HEK293 (cell line): ENCODE results near the gene VPS26C.

Experiments
- CTCF ChIA-PET: fragments of 350-600 bp; formaldehyde crosslinking; extraction: SDS; loops from one replicate; lab custom pipeline; 2021; ENCODE audit warnings: antibody characterized with exemption; lab: Yijun Ruan, JAX
- POLR2A ChIA-PET: fragments of 300-600 bp; formaldehyde crosslinking; extraction: SDS; loops from one replicate; lab custom pipeline; 2020; ENCODE audit warnings: antibody characterized with exemption, inconsistent platforms; lab: Yijun Ruan, JAX
- H3K27ac ChIP-seq: fragments of 200-500 bp; sonication (Bioruptor generic); 2 replicates; pipeline ENCODE4 v1.5.1; 2014; ENCODE audit warnings: low read depth, low read length, control low read depth, inconsistent platforms; ENCODE audit errors: extremely low read depth
- H3K36me3 ChIP-seq, 2 experiments: fragments of 200-500 bp in 1 of 2; sonication (Bioruptor generic) in 1 of 2; 1 replicate in 1 of 2; 2 replicates in 1 of 2; pipeline ENCODE4 v1.5.1; 2014 to 2017; ENCODE audit warnings: inconsistent platforms in 2 of 2, low read length in 2 of 2; ENCODE audit not compliant: control insufficient read depth in 2 of 2, insufficient read depth in 1 of 2
- H3K4me1 ChIP-seq: fragments of 200-500 bp; sonication (Bioruptor generic); 2 replicates; pipeline ENCODE4 v1.5.1; 2014; ENCODE audit warnings: mild to moderate bottlenecking, low read length, inconsistent platforms; ENCODE audit not compliant: control insufficient read depth, insufficient read depth
- H3K4me3 ChIP-seq: 2 replicates; pipeline ENCODE4 v1.5.1; 2011; ENCODE audit warnings: low read depth, mild to moderate bottlenecking, control low read depth, low read length, moderate library complexity
- H3K9me3 ChIP-seq: fragments of 200-500 bp; sonication (Bioruptor generic); 2 replicates; pipeline ENCODE4 v1.5.1; 2014; ENCODE audit warnings: low read depth, low read length, inconsistent platforms; ENCODE audit not compliant: control insufficient read depth, insufficient read depth
- EGR2 ChIP-seq: fragments of 450-650 bp; formaldehyde crosslinking; IDR thresholded peaks from 2 replicates; pipeline ENCODE4 v1.5.1; 2016; ENCODE audit warnings: low read depth, missing biosample characterization, missing genetic modification characterization
- HOXC10 ChIP-seq: sonication (generic); formaldehyde crosslinking; IDR thresholded peaks from 2 replicates; pipeline ENCODE4 v1.8.1; 2023; ENCODE audit warnings: mild to moderate bottlenecking, missing genetic modification reagents
- IKZF3 ChIP-seq: fragments of 450-650 bp; IDR thresholded peaks from 2 replicates; pipeline ENCODE4 v1.5.0; 2018; ENCODE audit warnings: missing biosample characterization, mild to moderate bottlenecking, missing genetic modification characterization, moderate library complexity
- INSM2 ChIP-seq: fragments of 450-650 bp; formaldehyde crosslinking; IDR thresholded peaks from 2 replicates; pipeline ENCODE4 v1.5.1; 2016; ENCODE audit warnings: missing biosample characterization, missing genetic modification characterization
- KLF16 ChIP-seq: fragments of 450-650 bp; formaldehyde crosslinking; IDR thresholded peaks from 2 replicates; pipeline ENCODE4 v1.5.1; 2017; ENCODE audit warnings: missing biosample characterization, missing genetic modification characterization
- OSR2 ChIP-seq: fragments of 450-650 bp; formaldehyde crosslinking; IDR thresholded peaks from 2 replicates; pipeline ENCODE4 v1.5.1; 2016; ENCODE audit warnings: missing biosample characterization, missing genetic modification characterization
- PRDM1 ChIP-seq: fragments of 450-650 bp; formaldehyde crosslinking; IDR thresholded peaks from 2 replicates; pipeline ENCODE4; 2016; ENCODE audit warnings: missing biosample characterization, missing genetic modification characterization
- SCRT1 ChIP-seq: fragments of 450-650 bp; formaldehyde crosslinking; IDR thresholded peaks from 2 replicates; pipeline ENCODE4 v1.5.1; 2016; ENCODE audit warnings: missing biosample characterization, missing genetic modification characterization, borderline replicate concordance
- SP3 ChIP-seq: fragments of 450-650 bp; formaldehyde crosslinking; IDR thresholded peaks from 2 replicates; pipeline ENCODE4 v1.5.1; 2016; ENCODE audit warnings: missing biosample characterization, missing genetic modification characterization
- YY1 ChIP-seq: fragments of 450-650 bp; formaldehyde crosslinking; IDR thresholded peaks from 2 replicates; pipeline ENCODE4 v1.5.1; 2018; ENCODE audit warnings: missing biosample characterization, missing genetic modification characterization
- ZBTB21 ChIP-seq: fragments of 450-650 bp; formaldehyde crosslinking; IDR thresholded peaks from 2 replicates; pipeline ENCODE4 v1.5.1; 2017; ENCODE audit warnings: missing biosample characterization, missing genetic modification characterization
- ZBTB48 ChIP-seq: fragments of 450-650 bp; formaldehyde crosslinking; IDR thresholded peaks from 2 replicates; pipeline ENCODE4 v1.5.1; 2016; ENCODE audit warnings: missing biosample characterization, missing genetic modification characterization
- ZNF174 ChIP-seq: fragments of 450-650 bp; formaldehyde crosslinking; IDR thresholded peaks from 2 replicates; pipeline ENCODE4 v1.5.0; 2017; ENCODE audit warnings: missing biosample characterization, mild to moderate bottlenecking, missing genetic modification characterization
- ZNF184 ChIP-seq: fragments of 450-650 bp; IDR thresholded peaks from 2 replicates; pipeline ENCODE4 v1.5.1; 2018; ENCODE audit warnings: missing biosample characterization, mild to moderate bottlenecking, missing genetic modification characterization
- ZNF2 ChIP-seq: fragments of 450-650 bp; formaldehyde crosslinking; IDR thresholded peaks from 2 replicates; pipeline ENCODE4 v1.5.1; 2016; ENCODE audit warnings: missing biosample characterization, missing genetic modification characterization
- ZNF211 ChIP-seq: fragments of 450-650 bp; formaldehyde crosslinking; IDR thresholded peaks from 2 replicates; pipeline ENCODE4 v1.5.1; 2016; ENCODE audit warnings: low read depth, missing biosample characterization, missing genetic modification characterization
- ZNF24 ChIP-seq: fragments of 450-650 bp; formaldehyde crosslinking; IDR thresholded peaks from 2 replicates; pipeline ENCODE4 v1.5.1; 2016; ENCODE audit warnings: missing biosample characterization, missing genetic modification characterization
- ZNF335 ChIP-seq: fragments of 450-650 bp; formaldehyde crosslinking; conservative IDR thresholded peaks from 2 replicates; pipeline ENCODE4 v1.5.1; 2016; ENCODE audit warnings: missing biosample characterization, missing genetic modification characterization
- ZNF341 ChIP-seq: fragments of 450-650 bp; formaldehyde crosslinking; IDR thresholded peaks from 2 replicates; pipeline ENCODE4; 2016; ENCODE audit warnings: low read depth, missing biosample characterization, missing genetic modification characterization
- ZNF354C ChIP-seq: fragments of 450-650 bp; formaldehyde crosslinking; IDR thresholded peaks from 2 replicates; pipeline ENCODE4 v1.5.1; 2016; ENCODE audit warnings: missing biosample characterization, missing genetic modification characterization, low read depth, borderline replicate concordance
- ZNF394 ChIP-seq: fragments of 450-650 bp; formaldehyde crosslinking; IDR thresholded peaks from 2 replicates; pipeline ENCODE4 v1.5.1; 2016; ENCODE audit warnings: missing biosample characterization, missing genetic modification characterization, mild to moderate bottlenecking, moderate library complexity, borderline replicate concordance
- ZNF398 ChIP-seq: fragments of 450-650 bp; formaldehyde crosslinking; IDR thresholded peaks from 2 replicates; pipeline ENCODE4 v1.5.1; 2017; ENCODE audit warnings: missing biosample characterization, missing genetic modification characterization
- ZNF510 ChIP-seq: fragments of 450-650 bp; formaldehyde crosslinking; IDR thresholded peaks from 2 replicates; pipeline ENCODE4 v1.5.1; 2018; ENCODE audit warnings: mild to moderate bottlenecking, missing genetic modification characterization, missing biosample characterization; ENCODE audit not compliant: insufficient replicate concordance
- ZNF549 ChIP-seq: fragments of 450-650 bp; IDR thresholded peaks from 2 replicates; pipeline ENCODE4 v1.5.1; 2018; ENCODE audit warnings: missing biosample characterization, missing genetic modification characterization, mild to moderate bottlenecking, inconsistent platforms, moderate library complexity
- ZNF580 ChIP-seq: fragments of 450-650 bp; formaldehyde crosslinking; IDR thresholded peaks from 2 replicates; pipeline ENCODE4 v1.5.1; 2016; ENCODE audit warnings: missing biosample characterization, missing genetic modification characterization
- ZNF585B ChIP-seq: fragments of 450-650 bp; formaldehyde crosslinking; IDR thresholded peaks from 2 replicates; pipeline ENCODE4 v1.5.1; 2016; ENCODE audit warnings: missing biosample characterization, missing genetic modification characterization
- ZNF596 ChIP-seq: fragments of 450-650 bp; IDR thresholded peaks from 2 replicates; pipeline ENCODE4 v1.5.0; 2018; ENCODE audit warnings: missing biosample characterization, mild to moderate bottlenecking, missing genetic modification characterization, moderate library complexity
- ZNF610 ChIP-seq: fragments of 450-650 bp; formaldehyde crosslinking; IDR thresholded peaks from 2 replicates; pipeline ENCODE4 v1.5.1; 2016; ENCODE audit warnings: missing biosample characterization, missing genetic modification characterization, borderline replicate concordance
- ZNF645 ChIP-seq: fragments of 450-650 bp; formaldehyde crosslinking; IDR thresholded peaks from 2 replicates; pipeline ENCODE4; 2016; ENCODE audit warnings: missing biosample characterization, missing genetic modification characterization
- ZNF670 ChIP-seq: fragments of 450-650 bp; formaldehyde crosslinking; IDR thresholded peaks from 2 replicates; pipeline ENCODE4 v1.5.1; 2016; ENCODE audit warnings: missing biosample characterization, missing genetic modification characterization, low read depth
- ZNF776 ChIP-seq: fragments of 450-650 bp; formaldehyde crosslinking; IDR thresholded peaks from 2 replicates; pipeline ENCODE4 v1.5.0; 2017; ENCODE audit warnings: missing biosample characterization, missing genetic modification characterization, borderline replicate concordance
- ZNF830 ChIP-seq: fragments of 450-650 bp; IDR thresholded peaks from 2 replicates; pipeline ENCODE4 v1.5.0; 2018; ENCODE audit warnings: missing biosample characterization, missing genetic modification characterization, low read depth, mild to moderate bottlenecking, moderate library complexity
- ZSCAN4 ChIP-seq: fragments of 450-650 bp; formaldehyde crosslinking; IDR thresholded peaks from 2 replicates; pipeline ENCODE4 v1.5.1; 2017; ENCODE audit warnings: missing biosample characterization, missing genetic modification characterization

VPS26C gene

GRCh38 chr21:37273440-37273839 is 6.3 kb upstream of the VPS26C start (continued):
- no peak for TF ChIP-seq ZNF596 (tag by site-specific recombination)
- peak; percentile 62; the same call in 1 of the 2 replicates for TF ChIP-seq SP3
- no peak for TF ChIP-seq ZBTB21 (tag by site-specific recombination)
- no peak for TF ChIP-seq OSR2 (tag by site-specific recombination)
- no peak for TF ChIP-seq ZNF335 (tag by site-specific recombination)
- no peak for TF ChIP-seq ZNF580 (tag by site-specific recombination)
- peak; percentile 57; the same call in 1 of the 2 replicates for TF ChIP-seq EGR2 (tag by site-specific recombination)
- no peak for TF ChIP-seq ZNF549
- TF ChIP-seq ZNF354C (tag by site-specific recombination): no peak
- TF ChIP-seq ZNF24 (tag by site-specific recombination): no peak
- no peak for TF ChIP-seq ZNF585B
- no peak for TF ChIP-seq ZNF776 (tag by site-specific recombination)
- peak; percentile 73; the same call in 1 of the 2 replicates for TF ChIP-seq ZNF398 (tag by site-specific recombination)
- TF ChIP-seq YY1: no peak
- TF ChIP-seq ZNF645 (tag by site-specific recombination): no peak
- no peak for TF ChIP-seq ZNF394 (tag by site-specific recombination)
- TF ChIP-seq ZNF341 (tag by site-specific recombination): no peak
- no peak for TF ChIP-seq ZNF830 (tag by site-specific recombination)
- TF ChIP-seq INSM2: no peak
- no peak for TF ChIP-seq KLF16
- no peak for TF ChIP-seq ZNF610 (tag by site-specific recombination)
- no peak for TF ChIP-seq ZNF2
- no peak for TF ChIP-seq ZNF211 (tag by site-specific recombination)

GRCh38 chr21:37272897-37273296 is 5.8 kb upstream of the VPS26C start:
- POLR2A ChIA-PET: no interaction called here
- Histone ChIP-seq H3K27ac (no peak overlapping the region), H3K36me3 (no peaks in the 10 kb centered on the region), H3K9me3 (no peaks in the 10 kb centered on the region), H3K4me3 (no peak overlapping the region), H3K4me1 (peaks cover 3% of the 10 kb centered on the region; the same call in 1 of the 2 replicates)
- TF ChIP-seq ZNF670 (no peak), ZSCAN4 (tag by site-specific recombination) (no peak), ZNF184 (tag by site-specific recombination) (no peak), HOXC10 (CRISPR knock-in tag) (no peak), ZBTB48 (tag by site-specific recombination) (no peak), IKZF3 (tag by site-specific recombination) (no peak), ZNF174 (tag by site-specific recombination) (no peak), ZNF510 (tag by site-specific recombination) (no peak), SCRT1 (tag by site-specific recombination) (no peak), PRDM1 (tag by site-specific recombination) (no peak), ZNF398 (tag by site-specific recombination) (no peak)
- CTCF ChIA-PET: no interaction called here
